Nephron progenitor cell (in vitro differentiated cells): ENCODE data around the gene NDFIP1.

ENCODE experiments used
- DNase-seq: peaks from one replicate; pipeline ENCODE4 v3.0.0; 2021
- H3K27ac Mint-ChIP-seq: 2 replicates; pipeline ENCODE4 v1.8.0; 2021; ENCODE audit warnings: mild to moderate bottlenecking, moderate library complexity, mixed read lengths
- H3K27me3 Mint-ChIP-seq: 2 replicates; pipeline ENCODE4 v1.8.0; 2021; ENCODE audit warnings: mild to moderate bottlenecking, low read depth, mixed read lengths; ENCODE audit not compliant: poor library complexity
- H3K36me3 Mint-ChIP-seq: 2 replicates; pipeline ENCODE4 v1.8.0; 2021; ENCODE audit warnings: low read depth, mixed read lengths
- H3K4me1 Mint-ChIP-seq: 2 replicates; pipeline ENCODE4 v1.8.0; 2021; ENCODE audit warnings: mixed read lengths
- H3K4me3 Mint-ChIP-seq: 2 replicates; pipeline ENCODE4 v1.8.0; 2021; ENCODE audit warnings: mild to moderate bottlenecking, moderate library complexity, mixed read lengths
- H3K9me3 Mint-ChIP-seq: 2 replicates; pipeline ENCODE4 v1.8.0; 2021; ENCODE audit warnings: mild to moderate bottlenecking, moderate library complexity, mixed read lengths
- TF ChIP-seq, protein P1 (sequence below): fragments of 200-600 bp; sonication (generic); IDR thresholded peaks from 2 replicates; pipeline ENCODE4 v1.5.0; 2021; ENCODE audit warnings: antibody characterized with exemption

Gene NDFIP1

DNA sequence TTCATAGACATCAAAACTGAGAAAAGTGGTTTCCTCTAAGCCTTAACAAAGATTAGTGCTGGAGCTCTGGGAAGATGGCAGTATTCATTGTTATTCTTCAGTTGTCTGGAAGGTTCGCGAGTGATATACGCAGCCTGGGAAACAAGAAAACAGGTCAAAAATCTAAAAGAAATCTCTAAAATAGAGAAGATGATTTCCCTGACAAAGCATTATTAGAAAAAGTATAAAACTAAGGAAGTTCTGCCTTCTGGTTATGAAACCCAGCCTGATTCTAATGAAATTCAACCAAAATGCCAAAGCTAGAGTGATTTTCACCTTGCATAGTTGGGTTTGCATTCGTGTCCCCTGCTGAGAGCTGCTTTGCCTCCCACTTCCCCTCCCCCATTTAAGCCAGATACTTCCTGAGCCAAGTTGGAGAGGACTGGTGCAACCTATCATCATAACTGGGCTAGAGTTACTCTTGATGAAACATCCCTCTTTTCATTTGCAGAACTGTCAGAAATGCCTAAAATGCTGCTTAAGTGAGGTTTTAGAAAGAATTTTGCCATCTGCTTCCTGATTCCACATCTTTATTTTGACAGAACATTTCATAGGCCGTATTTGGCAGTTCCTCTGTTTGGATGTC is 48.4 kb downstream of the NDFIP1 start:
- DNase-seq: no peak
- peak overlapping the region; percentile 57 for H3K27ac Mint-ChIP-seq
- peaks cover 65% of the 10 kb centered on the region for H3K4me1 Mint-ChIP-seq
- no peaks in the 10 kb centered on the region for H3K9me3 Mint-ChIP-seq
- no peaks in the 10 kb centered on the region for H3K27me3 Mint-ChIP-seq
- no peak overlapping the region for H3K4me3 Mint-ChIP-seq
- TF ChIP-seq, protein P1, sequence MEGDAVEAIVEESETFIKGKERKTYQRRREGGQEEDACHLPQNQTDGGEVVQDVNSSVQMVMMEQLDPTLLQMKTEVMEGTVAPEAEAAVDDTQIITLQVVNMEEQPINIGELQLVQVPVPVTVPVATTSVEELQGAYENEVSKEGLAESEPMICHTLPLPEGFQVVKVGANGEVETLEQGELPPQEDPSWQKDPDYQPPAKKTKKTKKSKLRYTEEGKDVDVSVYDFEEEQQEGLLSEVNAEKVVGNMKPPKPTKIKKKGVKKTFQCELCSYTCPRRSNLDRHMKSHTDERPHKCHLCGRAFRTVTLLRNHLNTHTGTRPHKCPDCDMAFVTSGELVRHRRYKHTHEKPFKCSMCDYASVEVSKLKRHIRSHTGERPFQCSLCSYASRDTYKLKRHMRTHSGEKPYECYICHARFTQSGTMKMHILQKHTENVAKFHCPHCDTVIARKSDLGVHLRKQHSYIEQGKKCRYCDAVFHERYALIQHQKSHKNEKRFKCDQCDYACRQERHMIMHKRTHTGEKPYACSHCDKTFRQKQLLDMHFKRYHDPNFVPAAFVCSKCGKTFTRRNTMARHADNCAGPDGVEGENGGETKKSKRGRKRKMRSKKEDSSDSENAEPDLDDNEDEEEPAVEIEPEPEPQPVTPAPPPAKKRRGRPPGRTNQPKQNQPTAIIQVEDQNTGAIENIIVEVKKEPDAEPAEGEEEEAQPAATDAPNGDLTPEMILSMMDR: no peak
- peaks cover 18% of the 10 kb centered on the region for H3K36me3 Mint-ChIP-seq

DNA sequence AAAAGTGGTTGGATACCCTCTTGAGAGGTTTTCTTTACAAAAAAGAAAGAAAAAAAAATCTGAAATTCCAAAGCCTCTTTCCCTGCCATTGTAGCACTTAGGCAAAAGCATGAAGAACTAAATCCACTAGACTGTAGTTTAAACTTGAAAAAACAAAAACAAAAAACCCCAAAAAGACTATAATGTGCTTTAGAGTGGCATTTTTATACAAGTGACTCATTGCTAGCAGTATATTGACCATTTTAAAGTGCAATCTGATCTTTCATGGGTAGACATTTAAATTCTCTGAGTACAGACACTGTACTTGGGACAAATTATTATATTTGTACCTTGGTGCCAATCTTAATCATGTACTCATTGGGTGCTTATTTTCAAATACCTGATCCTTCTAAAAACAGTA is 50.8 kb downstream of the NDFIP1 start:
- peaks cover 47% of the 10 kb centered on the region for H3K4me1 Mint-ChIP-seq
- H3K36me3 Mint-ChIP-seq: peaks cover 8% of the 10 kb centered on the region
- no peaks in the 10 kb centered on the region for H3K9me3 Mint-ChIP-seq
- no peaks in the 10 kb centered on the region for H3K27me3 Mint-ChIP-seq
- H3K27ac Mint-ChIP-seq: no peak overlapping the region
- no peak for DNase-seq
- TF ChIP-seq, protein P1: no peak
- H3K4me3 Mint-ChIP-seq: no peak overlapping the region

- no peaks in the 10 kb centered on the region for H3K36me3 Mint-ChIP-seq
- peaks cover 22% of the 10 kb centered on the region for H3K4me1 Mint-ChIP-seq
- H3K4me3 Mint-ChIP-seq: no peak overlapping the region
- no peaks in the 10 kb centered on the region for H3K27me3 Mint-ChIP-seq
- no peaks in the 10 kb centered on the region for H3K9me3 Mint-ChIP-seq
- no peak for DNase-seq
- no peak overlapping the region for H3K27ac Mint-ChIP-seq
- TF ChIP-seq, protein P1: no peak
These were observed 55.7 kb downstream of the NDFIP1 start for GRCh38 chr5:142164315-142164714.

DNA sequence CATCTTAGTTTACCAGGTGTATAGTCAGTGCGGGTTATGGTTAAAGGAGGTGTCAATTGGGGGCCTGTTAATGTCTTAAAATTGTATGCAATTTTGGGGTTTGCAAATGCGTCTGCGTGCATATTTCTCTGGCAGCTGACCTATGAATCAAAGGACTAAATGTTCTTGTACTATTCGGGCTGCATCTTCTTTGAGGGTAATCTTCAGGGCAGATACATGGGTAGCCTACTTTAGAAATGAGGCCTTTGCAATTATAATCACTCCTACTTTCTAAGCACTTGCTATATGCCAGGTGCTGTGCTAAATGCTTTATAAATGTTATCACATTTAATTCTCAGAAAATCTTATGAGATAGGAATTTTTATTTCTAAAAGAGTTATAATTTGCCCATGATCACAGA is 58.2 kb downstream of the NDFIP1 start:
- Mint-ChIP-seq H3K27me3 (no peaks in the 10 kb centered on the region), H3K9me3 (no peaks in the 10 kb centered on the region), H3K4me3 (no peak overlapping the region), H3K36me3 (no peaks in the 10 kb centered on the region), H3K4me1 (peaks cover 12% of the 10 kb centered on the region), H3K27ac (no peak overlapping the region)
- DNase-seq: no peak
- TF ChIP-seq, protein P1: no peak

DNA sequence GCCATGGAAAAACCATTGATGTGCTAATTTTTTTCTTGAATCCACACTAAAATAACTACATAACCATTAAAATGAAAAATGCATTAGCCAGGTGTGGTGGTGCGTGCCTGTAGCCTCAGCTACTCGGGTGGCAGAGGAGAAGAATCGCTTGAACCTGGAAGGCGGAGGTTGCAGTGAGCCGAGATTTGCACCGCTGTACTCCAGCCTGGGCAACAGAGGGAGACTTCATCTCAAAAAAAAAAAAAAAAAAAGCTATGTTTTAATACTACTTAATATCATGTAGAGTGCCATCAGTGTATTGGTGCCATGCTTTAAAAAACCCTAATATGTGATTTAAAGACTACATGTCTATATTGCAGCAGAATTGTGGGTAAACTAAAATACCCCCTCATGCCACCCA is 58.9 kb downstream of the NDFIP1 start:
- H3K4me3 Mint-ChIP-seq: no peak overlapping the region

GRCh38 chr5:142168365-142168764 is 59.8 kb downstream of the NDFIP1 start:
- no peaks in the 10 kb centered on the region for H3K36me3 Mint-ChIP-seq
- peaks cover 12% of the 10 kb centered on the region for H3K4me1 Mint-ChIP-seq
- no peak overlapping the region for H3K4me3 Mint-ChIP-seq
- H3K9me3 Mint-ChIP-seq: no peaks in the 10 kb centered on the region
- DNase-seq: no peak
- H3K27ac Mint-ChIP-seq: no peak overlapping the region
- H3K27me3 Mint-ChIP-seq: no peaks in the 10 kb centered on the region
- TF ChIP-seq, protein P1: no peak

More for the DNA sequence above, 58.9 kb downstream of the NDFIP1 start:
- no peaks in the 10 kb centered on the region for H3K9me3 Mint-ChIP-seq
- no peaks in the 10 kb centered on the region for H3K27me3 Mint-ChIP-seq
- no peaks in the 10 kb centered on the region for H3K36me3 Mint-ChIP-seq
- TF ChIP-seq, protein P1: no peak
- no peak for DNase-seq
- H3K27ac Mint-ChIP-seq: no peak overlapping the region
- H3K4me1 Mint-ChIP-seq: peaks cover 12% of the 10 kb centered on the region
